Thyroid gland (tissue), 4 donors: ENCODE measurements around the gene PCDH1.

Experiments
- CTCF ChIP-seq, 6 experiments: fragments of 200-600 bp in 3 of 6; fragments of 450-650 bp in 3 of 6; sonication (generic) in 3 of 6; IDR thresholded peaks; one replicate each; pipeline ENCODE4 v1.5.1; 2016 to 2019; ENCODE audit warnings: antibody characterized with exemption in 6 of 6, mild to moderate bottlenecking in 2 of 6, inconsistent platforms in 1 of 6, moderate library complexity in 1 of 6
- POLR2A ChIP-seq, 2 donors: fragments of 450-650 bp; IDR thresholded peaks; one replicate each; pipeline ENCODE4 v1.6.1; 2017; ENCODE audit warnings: antibody characterized with exemption in 2 of 2, mild to moderate bottlenecking in 2 of 2, moderate library complexity in 1 of 2

- no peak for TF ChIP-seq CTCF (IDR thresholded peaks at IDR 0.05)
- no peak for TF ChIP-seq POLR2A (IDR thresholded peaks at IDR 0.05)
These were observed 20.3 kb upstream of the PCDH1 start for GRCh38 chr5:141898448-141899049.
